ENCODE measurements around the gene EP400. TPM values are rescaled to one million over a fixed set of nuclear protein-coding genes. Genes with fewer than 3 reads are reported as not detected.

EP400 gene
- total and polyA plus RNA-seq, 2 of the 8 experiments (the other 6 are each of a cell fraction or from before 2014, with no cell fraction given): 13.1 to 69.7 TPM

GRCh38 chr12:131991816-131992430, 42.2 kb downstream of the EP400 start (continued):
- no peak for TF ChIP-seq EZH2 (IDR thresholded peaks at IDR 0.05; ENCODE audit: low read depth, low read length, severe bottlenecking)

All from H1 (cell line).